Stimulated activated naive CD4-positive, alpha-beta T cell (primary cell): ENCODE data around the gene ME1.
"Not testable (repeated sequence)": the region's sequence is repeated elsewhere in the genome, so short reads cannot be mapped to it uniquely, and the experiment has no call there.

Experiments
- DNase-seq, 6 experiments: peaks; one replicate each; lab custom pipeline; 2025; lab: John Stamatoyannopoulos, UW

ME1 gene

GRCh38 chr6:83256719-83257118, 174.1 kb downstream of the ME1 start:
- DNase-seq = not testable (repeated sequence)

GRCh38 chr6:83252719-83253118, 178.1 kb downstream of the ME1 start:
- no peak for DNase-seq

GRCh38 chr6:83250235-83250634, 180.6 kb downstream of the ME1 start:
- DNase-seq = no peak

- DNase-seq = no peak
Observed at GRCh38 chr6:83247471-83247870, 183.4 kb downstream of the ME1 start.

GRCh38 chr6:83231146-83231545, 199.7 kb downstream of the ME1 start:
- no peak for DNase-seq

GRCh38 chr6:83226517-83226916, 204.3 kb downstream of the ME1 start:
- DNase-seq = no peak

- DNase-seq = peak in 1 of 6 experiments; percentile 5
Observed at GRCh38 chr6:83221889-83222479, 208.9 kb downstream of the ME1 start.

- no peak for DNase-seq
Observed at GRCh38 chr6:83221276-83221675, 209.6 kb downstream of the ME1 start.

- DNase-seq = no peak
Observed at GRCh38 chr6:83220121-83220520, 210.7 kb downstream of the ME1 start.

- no peak for DNase-seq
Observed at GRCh38 chr6:83218646-83219045, 212.2 kb downstream of the ME1 start.

- DNase-seq = no peak
Observed at GRCh38 chr6:83216806-83217205, 214.0 kb downstream of the ME1 start.

GRCh38 chr6:83215131-83216047, 215.5 kb downstream of the ME1 start:
- DNase-seq = peak in 5 of 6 experiments; percentile 17 to 58 (median 31)

GRCh38 chr6:83202031-83202430, 228.8 kb downstream of the ME1 start:
- DNase-seq = no peak

- no peak for DNase-seq
Observed at GRCh38 chr6:83199863-83200225, 231.0 kb downstream of the ME1 start.

- DNase-seq = no peak
Observed at GRCh38 chr6:83199173-83199862, 231.5 kb downstream of the ME1 start.

- no peak for DNase-seq
Observed at GRCh38 chr6:83198486-83199172, 232.2 kb downstream of the ME1 start.

GRCh38 chr6:83193747-83194566, 236.9 kb downstream of the ME1 start:
- peak in 4 of 6 experiments; percentile 19 to 54 (median 38) for DNase-seq

GRCh38 chr6:83192871-83193746, 237.7 kb downstream of the ME1 start, which contains the start of the genes PGM3 and RWDD2A:
Gene PGM3 (minus strand): TSS chr6:83193265. CDS start chr6:83191012, 2,253 bp downstream.
Gene RWDD2A (plus strand): TSS chr6:83193357. CDS start chr6:83194452, 1,095 bp downstream.
- DNase-seq = peak; percentile 82 to 89 (median 85)

GRCh38 chr6:83192456-83192855, 238.4 kb downstream of the ME1 start:
- DNase-seq = peak in 1 of 6 experiments; percentile 25

- not testable (repeated sequence) for DNase-seq
Observed at GRCh38 chr6:83191974-83192373, 238.9 kb downstream of the ME1 start.
